ENCODE results near the gene C1orf87. TPM values are rescaled to one million over a fixed set of nuclear protein-coding genes. Genes with fewer than 3 reads are reported as not detected.
"Not testable (repeated sequence)": the region's sequence is repeated elsewhere in the genome, so short reads cannot be mapped to it uniquely, and the experiment has no call there.

C1orf87 gene
- total RNA-seq, 2 donors from 2014 or later: not detected

- H3K27ac Mint-ChIP-seq: no peak overlapping the region
- no peak overlapping the region for H3K4me3 Mint-ChIP-seq
- Histone ChIP-seq H3K9me3 (ENCODE audit: control insufficient read depth, low read length) (peaks cover 13% of the 10 kb centered on the region), H3K4me3 (ENCODE audit: low read length) (no peak overlapping the region), H3K4me1 (ENCODE audit: control insufficient read depth, insufficient read depth, low read length) (no peaks in the 10 kb centered on the region), H3K9ac (ENCODE audit: extremely low read depth, low read length, poor library complexity, severe bottlenecking) (no peak overlapping the region), H3K36me3 (ENCODE audit: control insufficient read depth, insufficient read depth, low read length) (no peaks in the 10 kb centered on the region), H3K27ac (ENCODE audit: low read depth, low read length) (no peak overlapping the region), H3K27me3 (ENCODE audit: control insufficient read depth, insufficient read depth, low read length, poor library complexity, severe bottlenecking) (peaks cover 27% of the 10 kb centered on the region)
- TF ChIP-seq CTCF (conservative IDR thresholded peaks at IDR 0.05): no peak
- peaks cover 4% of the 10 kb centered on the region for H3K4me1 Mint-ChIP-seq
- H3K27me3 Mint-ChIP-seq (ENCODE audit: insufficient read depth): peaks cover 22% of the 10 kb centered on the region
- 96% methylated on average over 1 of the region's 1 CpG; no CpG with 5 or more reads in 1 of the 2 experiments for WGBS, 2 experiments (ENCODE audit: insufficient coverage in 1 of 2, insufficient read length in 1 of 2)
- DNase-seq: no peak
- peaks cover 3% of the 10 kb centered on the region for H3K9me3 Mint-ChIP-seq
- H3K36me3 Mint-ChIP-seq (ENCODE audit: low read depth): no peaks in the 10 kb centered on the region
Measured at GRCh38 chr1:59973719-59974118, 99.9 kb downstream of the C1orf87 start.

GRCh38 chr1:59972216-59972927 lies 101.2 kb downstream of the C1orf87 start:
- H3K4me3 ChIP-seq (ENCODE audit: low read length): no peak overlapping the region
- no peak overlapping the region for H3K27ac ChIP-seq (ENCODE audit: low read depth, low read length)
- peaks cover 27% of the 10 kb centered on the region for H3K27me3 ChIP-seq (ENCODE audit: control insufficient read depth, insufficient read depth, low read length, poor library complexity, severe bottlenecking)
- Mint-ChIP-seq H3K9me3 (peaks cover 10% of the 10 kb centered on the region), H3K27ac (no peak overlapping the region), H3K36me3 (ENCODE audit: low read depth) (no peaks in the 10 kb centered on the region), H3K4me3 (no peak overlapping the region), H3K27me3 (ENCODE audit: insufficient read depth) (peaks cover 22% of the 10 kb centered on the region), H3K4me1 (peaks cover 7% of the 10 kb centered on the region)
- TF ChIP-seq CTCF (conservative IDR thresholded peaks at IDR 0.05): no peak
- peaks cover 21% of the 10 kb centered on the region for H3K9me3 ChIP-seq (ENCODE audit: control insufficient read depth, low read length)
- H3K36me3 ChIP-seq (ENCODE audit: control insufficient read depth, insufficient read depth, low read length): no peaks in the 10 kb centered on the region
- WGBS, 2 experiments (ENCODE audit: insufficient coverage in 1 of 2, insufficient read length in 1 of 2): 91 to 95% methylated on average over 17 to 20 of the region's 20 CpGs
- H3K4me1 ChIP-seq (ENCODE audit: control insufficient read depth, insufficient read depth, low read length): no peaks in the 10 kb centered on the region
- H3K9ac ChIP-seq (ENCODE audit: extremely low read depth, low read length, poor library complexity, severe bottlenecking): no peak overlapping the region
- no peak for DNase-seq

- Histone ChIP-seq H3K9ac (ENCODE audit: extremely low read depth, low read length, poor library complexity, severe bottlenecking) (no peak overlapping the region), H3K27ac (ENCODE audit: low read depth, low read length) (no peak overlapping the region), H3K9me3 (ENCODE audit: control insufficient read depth, low read length) (peaks cover 21% of the 10 kb centered on the region), H3K4me1 (ENCODE audit: control insufficient read depth, insufficient read depth, low read length) (no peaks in the 10 kb centered on the region), H3K27me3 (ENCODE audit: control insufficient read depth, insufficient read depth, low read length, poor library complexity, severe bottlenecking) (peaks cover 25% of the 10 kb centered on the region), H3K4me3 (ENCODE audit: low read length) (no peak overlapping the region), H3K36me3 (ENCODE audit: control insufficient read depth, insufficient read depth, low read length) (no peaks in the 10 kb centered on the region)
- whole genome bisulfite sequencing, 2 experiments (ENCODE audit: insufficient coverage in 1 of 2, insufficient read length in 1 of 2): 17 to 18% methylated on average over 9 to 19 of the region's 19 CpGs
- Mint-ChIP-seq H3K4me3 (no peak overlapping the region), H3K27me3 (ENCODE audit: insufficient read depth) (peaks cover 19% of the 10 kb centered on the region), H3K27ac (no peak overlapping the region), H3K4me1 (peaks cover 14% of the 10 kb centered on the region), H3K9me3 (peaks cover 10% of the 10 kb centered on the region), H3K36me3 (ENCODE audit: low read depth) (no peaks in the 10 kb centered on the region)
- peak; percentile 93 for DNase-seq
- TF ChIP-seq CTCF (conservative IDR thresholded peaks at IDR 0.05): peak; percentile 96
Measured at GRCh38 chr1:59971464-59971911, 102.1 kb downstream of the C1orf87 start.

- not testable (repeated sequence) for H3K27me3 ChIP-seq (ENCODE audit: control insufficient read depth, insufficient read depth, low read length, poor library complexity, severe bottlenecking); H3K4me1 ChIP-seq (ENCODE audit: control insufficient read depth, insufficient read depth, low read length); DNase-seq; H3K27ac ChIP-seq (ENCODE audit: low read depth, low read length); H3K4me3 Mint-ChIP-seq; H3K27ac Mint-ChIP-seq; H3K36me3 ChIP-seq (ENCODE audit: control insufficient read depth, insufficient read depth, low read length); H3K36me3 Mint-ChIP-seq (ENCODE audit: low read depth); H3K27me3 Mint-ChIP-seq (ENCODE audit: insufficient read depth); H3K9ac ChIP-seq (ENCODE audit: extremely low read depth, low read length, poor library complexity, severe bottlenecking); H3K9me3 Mint-ChIP-seq
- H3K9me3 ChIP-seq (ENCODE audit: control insufficient read depth, low read length): peaks cover 21% of the 10 kb centered on the region
- H3K4me1 Mint-ChIP-seq: peaks cover 14% of the 10 kb centered on the region
- 93 to 95% methylated on average over 6 to 42 of the region's 42 CpGs for WGBS, 2 experiments (ENCODE audit: insufficient coverage in 1 of 2, insufficient read length in 1 of 2)
- peak overlapping the region; percentile 40 for H3K4me3 ChIP-seq (ENCODE audit: low read length)
Measured at GRCh38 chr1:59969542-59970175, 103.9 kb downstream of the C1orf87 start.

- not testable (repeated sequence) for H3K27ac Mint-ChIP-seq; H3K27me3 Mint-ChIP-seq (ENCODE audit: insufficient read depth); H3K9ac ChIP-seq (ENCODE audit: extremely low read depth, low read length, poor library complexity, severe bottlenecking); H3K36me3 ChIP-seq (ENCODE audit: control insufficient read depth, insufficient read depth, low read length); H3K9me3 Mint-ChIP-seq; DNase-seq; H3K4me3 Mint-ChIP-seq; H3K27me3 ChIP-seq (ENCODE audit: control insufficient read depth, insufficient read depth, low read length, poor library complexity, severe bottlenecking); H3K4me1 ChIP-seq (ENCODE audit: control insufficient read depth, insufficient read depth, low read length); H3K36me3 Mint-ChIP-seq (ENCODE audit: low read depth); H3K27ac ChIP-seq (ENCODE audit: low read depth, low read length)
- peaks cover 14% of the 10 kb centered on the region for H3K4me1 Mint-ChIP-seq
- WGBS, 2 experiments (ENCODE audit: insufficient coverage in 1 of 2, insufficient read length in 1 of 2): 95 to 100% methylated on average over 1 to 17 of the region's 17 CpGs
- Histone ChIP-seq H3K4me3 (ENCODE audit: low read length) (peak overlapping the region; percentile 64), H3K9me3 (ENCODE audit: control insufficient read depth, low read length) (peaks cover 21% of the 10 kb centered on the region)
Measured at GRCh38 chr1:59968746-59969145, 104.8 kb downstream of the C1orf87 start.

Measured in endodermal cell (in vitro differentiated cells).